ENCODE measurements around the gene SELL.
"Not testable (repeated sequence)": the region's sequence is repeated elsewhere in the genome, so short reads cannot be mapped to it uniquely, and the experiment has no call there.

The SELL gene

DNA sequence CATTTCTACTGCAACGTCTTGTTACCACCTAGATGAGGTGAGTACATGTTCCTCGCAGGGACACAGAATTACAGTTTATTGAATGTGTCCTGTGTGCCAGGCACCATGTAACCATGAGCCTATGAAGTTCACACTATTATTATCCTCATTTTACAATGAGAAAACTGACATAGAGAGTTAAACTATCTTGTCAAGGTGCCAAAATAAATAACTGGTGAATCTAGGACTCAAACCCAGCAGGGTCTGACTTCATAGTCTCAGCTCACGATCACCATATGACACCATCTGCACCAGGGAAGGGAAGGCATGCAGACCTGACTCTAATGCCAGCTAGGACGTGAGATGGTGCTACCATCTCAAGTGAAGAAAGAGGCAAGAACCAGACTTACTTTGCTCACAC, 20.0 kb upstream of the SELL start:
- Histone ChIP-seq H3K4me3 (ENCODE audit: low read depth in 1 of 5, low read length in 5 of 5) (peak overlapping the region in 1 of 5 donors; percentile 13), H3K36me3 (ENCODE audit: control insufficient read depth in 5 of 5, insufficient read depth in 5 of 5, low read length in 5 of 5) (no peaks in the 10 kb centered on the region), H3K9ac (ENCODE audit: low read length in 5 of 5) (no peak overlapping the region), H3K27ac (ENCODE audit: low read depth, low read length) (no peak overlapping the region), H3K27me3 (ENCODE audit: control insufficient read depth in 5 of 5, insufficient read depth in 4 of 5, low read length in 5 of 5) (peaks cover 0 to 14% (median 4%) of the 10 kb centered on the region in 5 donors), H3K4me1 (ENCODE audit: control insufficient read depth in 5 of 5, insufficient read depth in 5 of 5, low read length in 5 of 5) (peaks cover 0 to 2% (median 0%) of the 10 kb centered on the region in 5 donors), H3K9me3 (ENCODE audit: control insufficient read depth in 5 of 5, low read length in 5 of 5) (no peaks in the 10 kb centered on the region)

DNA sequence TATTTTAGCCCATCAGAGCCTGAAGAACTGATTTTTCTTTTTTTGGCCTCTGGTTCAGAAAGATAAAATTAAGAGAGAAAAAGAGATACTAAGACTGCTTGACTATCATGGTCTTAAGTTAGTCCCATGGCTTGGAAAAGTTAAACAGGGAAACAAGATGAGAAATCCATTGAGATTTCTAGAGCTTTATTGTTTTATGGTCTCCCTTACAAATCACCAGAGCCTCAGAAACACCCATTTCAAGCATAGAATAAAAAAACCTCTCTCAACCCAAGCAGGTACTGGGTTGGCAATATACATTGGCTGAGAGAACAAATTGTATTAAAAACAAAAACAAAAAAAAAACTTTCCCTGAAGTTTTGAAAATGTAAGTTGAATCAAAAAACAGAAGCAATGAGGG, 18.6 kb upstream of the SELL start:
- Histone ChIP-seq H3K9me3 (ENCODE audit: control insufficient read depth in 5 of 5, low read length in 5 of 5) (no peaks in the 10 kb centered on the region), H3K4me3 (ENCODE audit: low read depth in 1 of 5, low read length in 5 of 5) (no peak overlapping the region), H3K4me1 (ENCODE audit: control insufficient read depth in 5 of 5, insufficient read depth in 5 of 5, low read length in 5 of 5) (peaks cover 0 to 2% (median 0%) of the 10 kb centered on the region in 5 donors), H3K27me3 (ENCODE audit: control insufficient read depth in 5 of 5, insufficient read depth in 4 of 5, low read length in 5 of 5) (peaks cover 0 to 14% (median 4%) of the 10 kb centered on the region in 5 donors), H3K36me3 (ENCODE audit: control insufficient read depth in 5 of 5, insufficient read depth in 5 of 5, low read length in 5 of 5) (no peaks in the 10 kb centered on the region), H3K9ac (ENCODE audit: low read length in 5 of 5) (no peak overlapping the region), H3K27ac (ENCODE audit: low read depth, low read length) (no peak overlapping the region)

DNA sequence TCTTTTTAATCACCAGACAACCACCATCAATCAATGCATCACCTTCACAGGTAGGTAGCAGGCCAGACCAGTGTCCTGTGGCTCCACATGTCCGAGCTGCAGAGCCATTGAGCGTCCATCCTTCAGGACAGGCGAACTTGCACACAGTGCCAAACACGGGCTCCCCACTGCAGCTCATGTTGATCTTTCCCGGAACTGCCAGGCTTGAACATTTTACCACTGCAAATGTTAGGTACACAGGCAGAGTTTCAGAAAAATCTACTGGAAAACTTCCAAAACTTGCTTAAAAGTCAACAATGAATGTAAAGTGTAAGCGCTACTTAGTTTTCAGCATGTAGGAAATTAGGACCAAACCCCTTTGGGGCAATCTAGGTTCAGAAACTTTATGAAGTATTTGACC, 15.9 kb upstream of the SELL start:
- no peak overlapping the region for H3K4me3 ChIP-seq (ENCODE audit: low read depth in 1 of 5, low read length in 5 of 5)

DNA sequence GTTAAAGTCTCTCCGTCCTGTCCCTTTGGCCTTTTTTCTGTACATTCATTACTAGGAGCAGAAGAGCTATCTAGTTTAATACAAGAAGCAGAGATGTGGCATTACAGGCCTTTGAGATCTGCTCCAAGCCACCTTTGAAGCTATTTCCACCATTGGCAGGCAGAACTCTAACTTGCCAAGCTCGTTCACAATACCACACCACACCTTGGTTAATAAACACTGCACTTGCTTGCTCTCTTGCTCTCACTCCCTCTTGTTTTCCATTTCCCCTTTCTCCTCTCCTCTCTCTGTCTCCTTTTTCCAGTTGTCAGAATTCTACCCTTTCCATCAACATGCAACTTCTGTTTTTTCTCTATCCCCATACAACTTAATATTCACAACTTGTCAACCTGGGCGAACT, 15.4 kb upstream of the SELL start:
- no peak overlapping the region for H3K27ac ChIP-seq (ENCODE audit: low read depth, low read length)

More for the DNA sequence above, 15.9 kb upstream of the SELL start:
- H3K9me3 ChIP-seq (ENCODE audit: control insufficient read depth in 5 of 5, low read length in 5 of 5): no peaks in the 10 kb centered on the region
- H3K4me1 ChIP-seq (ENCODE audit: control insufficient read depth in 5 of 5, insufficient read depth in 5 of 5, low read length in 5 of 5): no peaks in the 10 kb centered on the region
- H3K27ac ChIP-seq (ENCODE audit: low read depth, low read length): no peak overlapping the region
- peaks cover 0 to 7% (median 4%) of the 10 kb centered on the region in 5 donors for H3K27me3 ChIP-seq (ENCODE audit: control insufficient read depth in 5 of 5, insufficient read depth in 4 of 5, low read length in 5 of 5)
- H3K9ac ChIP-seq (ENCODE audit: low read length in 5 of 5): no peak overlapping the region
- H3K36me3 ChIP-seq (ENCODE audit: control insufficient read depth in 5 of 5, insufficient read depth in 5 of 5, low read length in 5 of 5): no peaks in the 10 kb centered on the region

DNA sequence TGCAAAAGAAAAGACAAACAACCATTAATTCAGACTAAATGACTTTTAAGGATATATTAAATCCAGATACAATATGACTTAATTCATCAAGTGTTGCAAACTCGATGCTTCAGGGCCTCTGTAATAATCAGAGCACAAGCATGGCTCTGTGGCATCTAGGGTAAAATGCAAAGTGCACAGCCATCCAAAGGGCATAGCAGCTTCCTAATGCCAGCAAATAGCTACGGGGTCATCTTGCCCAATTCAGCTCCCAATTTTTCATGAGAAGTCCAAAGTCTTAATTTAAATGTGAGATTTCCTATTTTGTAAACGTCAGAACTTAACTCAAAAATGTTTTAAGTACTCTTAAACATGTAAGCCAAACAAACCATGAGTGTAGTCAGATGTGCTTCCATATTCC, 14.5 kb upstream of the SELL start:
- Histone ChIP-seq H3K27me3 (ENCODE audit: control insufficient read depth in 5 of 5, insufficient read depth in 4 of 5, low read length in 5 of 5) (peaks cover 0 to 4% (median 0%) of the 10 kb centered on the region in 5 donors), H3K4me3 (ENCODE audit: low read depth in 1 of 5, low read length in 5 of 5) (no peak overlapping the region), H3K27ac (ENCODE audit: low read depth, low read length) (no peak overlapping the region), H3K36me3 (ENCODE audit: control insufficient read depth in 5 of 5, insufficient read depth in 5 of 5, low read length in 5 of 5) (no peaks in the 10 kb centered on the region), H3K9me3 (ENCODE audit: control insufficient read depth in 5 of 5, low read length in 5 of 5) (no peaks in the 10 kb centered on the region), H3K4me1 (ENCODE audit: control insufficient read depth in 5 of 5, insufficient read depth in 5 of 5, low read length in 5 of 5) (no peaks in the 10 kb centered on the region), H3K9ac (ENCODE audit: low read length in 5 of 5) (no peak overlapping the region)

More for the DNA sequence above, 15.4 kb upstream of the SELL start:
- Histone ChIP-seq H3K9me3 (ENCODE audit: control insufficient read depth in 5 of 5, low read length in 5 of 5) (no peaks in the 10 kb centered on the region), H3K9ac (ENCODE audit: low read length in 5 of 5) (no peak overlapping the region), H3K36me3 (ENCODE audit: control insufficient read depth in 5 of 5, insufficient read depth in 5 of 5, low read length in 5 of 5) (no peaks in the 10 kb centered on the region), H3K27me3 (ENCODE audit: control insufficient read depth in 5 of 5, insufficient read depth in 4 of 5, low read length in 5 of 5) (peaks cover 0 to 7% (median 4%) of the 10 kb centered on the region in 5 donors), H3K4me1 (ENCODE audit: control insufficient read depth in 5 of 5, insufficient read depth in 5 of 5, low read length in 5 of 5) (no peaks in the 10 kb centered on the region), H3K4me3 (ENCODE audit: low read depth in 1 of 5, low read length in 5 of 5) (no peak overlapping the region)

DNA sequence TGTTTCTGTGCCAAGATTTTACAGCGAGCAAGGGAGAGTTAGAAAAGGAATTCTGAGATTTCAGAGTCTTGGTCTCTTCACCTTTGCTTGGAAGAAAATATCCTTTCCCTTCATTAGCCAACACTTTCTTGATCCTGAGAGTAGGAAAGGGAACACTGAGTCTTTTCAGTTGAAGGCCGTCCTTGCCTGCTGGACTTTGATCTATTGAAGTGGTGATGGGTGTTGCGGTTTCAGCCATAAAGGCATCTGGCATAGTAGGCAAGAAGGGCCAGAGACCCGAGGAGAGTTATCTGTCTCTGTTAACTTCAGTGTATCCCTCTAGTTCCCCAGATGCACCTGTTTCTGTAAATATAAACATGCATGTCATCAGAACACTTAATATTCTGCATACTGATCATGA, 12.7 kb upstream of the SELL start:
- H3K27me3 ChIP-seq (ENCODE audit: control insufficient read depth in 5 of 5, insufficient read depth in 4 of 5, low read length in 5 of 5): peaks cover 0 to 4% (median 0%) of the 10 kb centered on the region in 5 donors
- no peak overlapping the region for H3K27ac ChIP-seq (ENCODE audit: low read depth, low read length)

DNA sequence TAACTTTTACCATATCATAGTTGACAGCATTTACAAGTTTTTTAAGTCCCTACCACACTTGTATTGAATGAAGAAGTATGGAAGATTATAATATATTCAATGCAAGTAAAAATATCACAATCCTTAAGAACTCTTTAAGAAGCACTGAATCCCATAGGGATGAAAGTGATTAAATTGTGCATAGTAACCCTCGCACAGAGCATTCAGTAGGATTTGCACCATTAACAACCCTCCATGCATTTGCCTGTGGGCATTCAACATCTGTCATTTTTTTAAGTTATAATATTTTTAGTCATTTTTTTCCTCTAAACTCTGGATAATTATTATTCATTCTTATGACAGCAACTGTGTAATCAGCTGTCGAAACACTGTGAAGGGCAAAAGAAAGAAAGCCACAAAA, 12.3 kb upstream of the SELL start:
- no peak overlapping the region for H3K27ac ChIP-seq (ENCODE audit: low read depth, low read length)
- H3K4me1 ChIP-seq (ENCODE audit: control insufficient read depth in 5 of 5, insufficient read depth in 5 of 5, low read length in 5 of 5): no peaks in the 10 kb centered on the region
- H3K9me3 ChIP-seq (ENCODE audit: control insufficient read depth in 5 of 5, low read length in 5 of 5): no peaks in the 10 kb centered on the region
- peaks cover 0 to 4% (median 0%) of the 10 kb centered on the region in 5 donors for H3K27me3 ChIP-seq (ENCODE audit: control insufficient read depth in 5 of 5, insufficient read depth in 4 of 5, low read length in 5 of 5)
- no peak overlapping the region for H3K9ac ChIP-seq (ENCODE audit: low read length in 5 of 5)
- no peaks in the 10 kb centered on the region for H3K36me3 ChIP-seq (ENCODE audit: control insufficient read depth in 5 of 5, insufficient read depth in 5 of 5, low read length in 5 of 5)
- no peak overlapping the region for H3K4me3 ChIP-seq (ENCODE audit: low read depth in 1 of 5, low read length in 5 of 5)

More for the DNA sequence above, 12.7 kb upstream of the SELL start:
- Histone ChIP-seq H3K4me1 (ENCODE audit: control insufficient read depth in 5 of 5, insufficient read depth in 5 of 5, low read length in 5 of 5) (no peaks in the 10 kb centered on the region), H3K9me3 (ENCODE audit: control insufficient read depth in 5 of 5, low read length in 5 of 5) (no peaks in the 10 kb centered on the region), H3K4me3 (ENCODE audit: low read depth in 1 of 5, low read length in 5 of 5) (no peak overlapping the region), H3K9ac (ENCODE audit: low read length in 5 of 5) (no peak overlapping the region), H3K36me3 (ENCODE audit: control insufficient read depth in 5 of 5, insufficient read depth in 5 of 5, low read length in 5 of 5) (no peaks in the 10 kb centered on the region)

DNA sequence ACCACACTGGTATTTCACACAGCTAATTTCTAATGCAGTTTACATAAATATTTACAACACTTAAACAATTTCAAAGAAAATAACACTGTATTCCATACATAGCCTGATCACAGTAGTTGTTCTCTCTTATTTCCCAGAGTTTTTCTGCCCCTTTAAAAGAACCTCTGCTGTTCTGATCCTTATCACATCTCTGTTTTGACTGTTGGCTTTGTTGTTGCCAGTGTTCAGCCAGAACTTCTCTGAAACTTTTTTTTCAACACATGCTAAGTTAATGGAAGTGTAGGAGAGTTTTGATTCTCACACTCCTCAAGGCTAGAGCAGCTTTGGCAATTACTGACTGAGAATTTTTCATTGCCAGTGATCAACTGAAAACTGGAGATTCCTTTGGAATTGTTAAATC, 11.4 kb upstream of the SELL start:
- H3K9me3 ChIP-seq (ENCODE audit: control insufficient read depth in 5 of 5, low read length in 5 of 5): no peaks in the 10 kb centered on the region
- no peak overlapping the region for H3K27ac ChIP-seq (ENCODE audit: low read depth, low read length)
- no peaks in the 10 kb centered on the region for H3K4me1 ChIP-seq (ENCODE audit: control insufficient read depth in 5 of 5, insufficient read depth in 5 of 5, low read length in 5 of 5)
- peaks cover 0 to 7% (median 0%) of the 10 kb centered on the region in 5 donors for H3K27me3 ChIP-seq (ENCODE audit: control insufficient read depth in 5 of 5, insufficient read depth in 4 of 5, low read length in 5 of 5)
- no peak overlapping the region for H3K4me3 ChIP-seq (ENCODE audit: low read depth in 1 of 5, low read length in 5 of 5)
- H3K9ac ChIP-seq (ENCODE audit: low read length in 5 of 5): no peak overlapping the region
- H3K36me3 ChIP-seq (ENCODE audit: control insufficient read depth in 5 of 5, insufficient read depth in 5 of 5, low read length in 5 of 5): no peaks in the 10 kb centered on the region

DNA sequence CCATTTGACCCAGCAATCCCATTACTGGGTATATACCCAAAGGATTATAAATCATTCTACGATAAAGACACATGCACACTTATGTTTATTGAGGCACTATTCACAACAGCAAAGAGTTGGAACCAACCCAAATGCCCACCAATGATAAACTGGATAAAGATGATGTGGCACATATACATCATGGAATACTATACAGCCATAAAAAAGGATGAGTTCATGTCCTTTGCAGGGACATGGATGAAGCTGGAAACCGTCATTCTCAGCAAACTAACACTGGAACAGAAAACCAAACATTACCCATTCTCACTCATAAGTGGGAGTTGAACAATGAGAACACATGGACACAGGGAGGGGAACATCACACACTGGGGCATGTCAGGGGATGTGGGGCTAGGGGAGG, 3.7 kb upstream of the SELL start:
- H3K9me3 ChIP-seq (ENCODE audit: control insufficient read depth in 5 of 5, low read length in 5 of 5); H3K27me3 ChIP-seq (ENCODE audit: control insufficient read depth in 5 of 5, insufficient read depth in 4 of 5, low read length in 5 of 5); H3K4me1 ChIP-seq (ENCODE audit: control insufficient read depth in 5 of 5, insufficient read depth in 5 of 5, low read length in 5 of 5); H3K27ac ChIP-seq (ENCODE audit: low read depth, low read length); H3K9ac ChIP-seq (ENCODE audit: low read length in 5 of 5); H3K36me3 ChIP-seq (ENCODE audit: control insufficient read depth in 5 of 5, insufficient read depth in 5 of 5, low read length in 5 of 5); H3K4me3 ChIP-seq (ENCODE audit: low read depth in 1 of 5, low read length in 5 of 5): not testable (repeated sequence)

DNA sequence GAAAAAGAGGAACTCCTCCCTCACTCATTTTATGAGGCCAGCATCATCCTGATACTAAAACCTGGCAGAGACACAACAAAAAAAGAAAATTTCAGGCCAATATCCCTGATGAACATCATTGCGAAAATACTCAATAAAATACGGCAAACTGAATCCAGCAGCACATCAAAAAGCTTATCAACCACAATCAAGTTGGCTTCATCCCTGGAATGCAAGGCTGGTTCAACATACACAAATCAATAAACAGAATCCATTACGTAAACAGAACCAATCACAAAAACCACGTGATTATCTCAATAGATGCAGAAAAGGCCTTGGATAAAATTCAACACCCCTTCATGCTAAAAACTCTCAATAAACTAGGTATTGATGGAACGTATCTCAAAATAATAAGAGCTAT, 1.7 kb upstream of the SELL start:
- not testable (repeated sequence) for H3K27ac ChIP-seq (ENCODE audit: low read depth, low read length); H3K4me3 ChIP-seq (ENCODE audit: low read depth in 1 of 5, low read length in 5 of 5); H3K9me3 ChIP-seq (ENCODE audit: control insufficient read depth in 5 of 5, low read length in 5 of 5); H3K36me3 ChIP-seq (ENCODE audit: control insufficient read depth in 5 of 5, insufficient read depth in 5 of 5, low read length in 5 of 5); H3K4me1 ChIP-seq (ENCODE audit: control insufficient read depth in 5 of 5, insufficient read depth in 5 of 5, low read length in 5 of 5); H3K9ac ChIP-seq (ENCODE audit: low read length in 5 of 5)
- H3K27me3 ChIP-seq (ENCODE audit: control insufficient read depth in 5 of 5, insufficient read depth in 4 of 5, low read length in 5 of 5): peaks cover 0 to 10% (median 0%) of the 10 kb centered on the region in 5 donors

DNA sequence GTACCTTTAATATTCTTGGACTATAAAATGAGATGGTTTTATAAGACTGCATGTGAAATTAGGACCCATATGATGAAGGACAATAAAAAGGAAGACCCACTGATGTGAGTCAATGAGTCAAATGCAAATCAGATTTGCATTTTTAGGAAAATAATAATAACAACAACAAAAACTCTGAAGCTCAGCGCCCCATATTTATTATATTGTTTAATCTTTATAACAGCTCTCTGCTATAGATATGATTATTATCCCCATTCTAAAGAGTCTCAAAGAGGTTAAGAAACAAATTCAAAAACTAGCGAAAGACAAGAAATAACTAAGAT, 850 bp upstream of the SELL start:
- Histone ChIP-seq H3K9ac (ENCODE audit: low read length in 5 of 5) (no peak overlapping the region), H3K9me3 (ENCODE audit: control insufficient read depth in 5 of 5, low read length in 5 of 5) (peaks cover 0 to 4% (median 0%) of the 10 kb centered on the region in 5 donors), H3K4me1 (ENCODE audit: control insufficient read depth in 5 of 5, insufficient read depth in 5 of 5, low read length in 5 of 5) (peaks cover 0 to 9% (median 6%) of the 10 kb centered on the region in 5 donors), H3K4me3 (ENCODE audit: low read depth in 1 of 5, low read length in 5 of 5) (peak overlapping the region in 1 of 5 donors; percentile 54), H3K27me3 (ENCODE audit: control insufficient read depth in 5 of 5, insufficient read depth in 4 of 5, low read length in 5 of 5) (peaks cover 0 to 9% (median 0%) of the 10 kb centered on the region in 5 donors), H3K27ac (ENCODE audit: low read depth, low read length) (no peak overlapping the region), H3K36me3 (ENCODE audit: control insufficient read depth in 5 of 5, insufficient read depth in 5 of 5, low read length in 5 of 5) (no peaks in the 10 kb centered on the region)

Measured in subcutaneous abdominal adipose tissue (tissue), 5 donors.